Type B pancreatic cell (in vitro differentiated cells): Measurements from ENCODE around the gene KLK10. TPM values are rescaled to one million over a fixed set of nuclear protein-coding genes. Genes with fewer than 3 reads are reported as not detected.

ENCODE experiments used
- DNase-seq: peaks from one replicate; pipeline ENCODE4 v3.0.0; 2021; ENCODE audit warnings: mixed read lengths; ENCODE audit not compliant: unreplicated experiment; ENCODE audit errors: extremely low spot score
- H3K27ac Mint-ChIP-seq: 2 replicates; pipeline ENCODE4 v1.8.0; 2021; ENCODE audit warnings: mild to moderate bottlenecking, mixed read lengths
- H3K27me3 Mint-ChIP-seq: 2 replicates; pipeline ENCODE4 v1.8.0; 2021; ENCODE audit warnings: mixed read lengths
- H3K36me3 Mint-ChIP-seq: 2 replicates; pipeline ENCODE4 v1.8.0; 2021; ENCODE audit warnings: mixed read lengths
- H3K4me1 Mint-ChIP-seq: one replicate; pipeline ENCODE4 v1.8.0; 2021; ENCODE audit warnings: mixed read lengths; ENCODE audit not compliant: unreplicated experiment
- H3K4me3 Mint-ChIP-seq: 2 replicates; pipeline ENCODE4 v1.8.0; 2021; ENCODE audit warnings: mild to moderate bottlenecking, mixed read lengths
- H3K9me3 Mint-ChIP-seq: 2 replicates; pipeline ENCODE4 v1.8.0; 2021; ENCODE audit warnings: mixed read lengths
- total RNA-seq: library from RNA; stranded (reverse); gene quantifications from 2 replicates; pipeline ENCODE4 v1.2.1, GENCODE V29; 2021; ENCODE audit warnings: low replicate concordance
- TF ChIP-seq, protein P1 (sequence below): fragments of 200-600 bp; sonication (generic); conservative IDR thresholded peaks from 2 replicates; pipeline ENCODE4 v1.5.0; 2021; ENCODE audit warnings: antibody characterized with exemption, mild to moderate bottlenecking

KLK10 gene
- total RNA-seq, 1 donor from 2014 or later: 1.8 TPM

GRCh38 chr19:51014242-51014641 lies 5.3 kb downstream of the KLK10 start:
- TF ChIP-seq, protein P1, sequence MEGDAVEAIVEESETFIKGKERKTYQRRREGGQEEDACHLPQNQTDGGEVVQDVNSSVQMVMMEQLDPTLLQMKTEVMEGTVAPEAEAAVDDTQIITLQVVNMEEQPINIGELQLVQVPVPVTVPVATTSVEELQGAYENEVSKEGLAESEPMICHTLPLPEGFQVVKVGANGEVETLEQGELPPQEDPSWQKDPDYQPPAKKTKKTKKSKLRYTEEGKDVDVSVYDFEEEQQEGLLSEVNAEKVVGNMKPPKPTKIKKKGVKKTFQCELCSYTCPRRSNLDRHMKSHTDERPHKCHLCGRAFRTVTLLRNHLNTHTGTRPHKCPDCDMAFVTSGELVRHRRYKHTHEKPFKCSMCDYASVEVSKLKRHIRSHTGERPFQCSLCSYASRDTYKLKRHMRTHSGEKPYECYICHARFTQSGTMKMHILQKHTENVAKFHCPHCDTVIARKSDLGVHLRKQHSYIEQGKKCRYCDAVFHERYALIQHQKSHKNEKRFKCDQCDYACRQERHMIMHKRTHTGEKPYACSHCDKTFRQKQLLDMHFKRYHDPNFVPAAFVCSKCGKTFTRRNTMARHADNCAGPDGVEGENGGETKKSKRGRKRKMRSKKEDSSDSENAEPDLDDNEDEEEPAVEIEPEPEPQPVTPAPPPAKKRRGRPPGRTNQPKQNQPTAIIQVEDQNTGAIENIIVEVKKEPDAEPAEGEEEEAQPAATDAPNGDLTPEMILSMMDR: no peak
- no peaks in the 10 kb centered on the region for H3K36me3 Mint-ChIP-seq
- no peaks in the 10 kb centered on the region for H3K4me1 Mint-ChIP-seq
- H3K4me3 Mint-ChIP-seq: no peak overlapping the region
- no peak for DNase-seq
- no peak overlapping the region for H3K27ac Mint-ChIP-seq
- peaks cover 80% of the 10 kb centered on the region for H3K27me3 Mint-ChIP-seq
- H3K9me3 Mint-ChIP-seq: no peaks in the 10 kb centered on the region

DNA sequence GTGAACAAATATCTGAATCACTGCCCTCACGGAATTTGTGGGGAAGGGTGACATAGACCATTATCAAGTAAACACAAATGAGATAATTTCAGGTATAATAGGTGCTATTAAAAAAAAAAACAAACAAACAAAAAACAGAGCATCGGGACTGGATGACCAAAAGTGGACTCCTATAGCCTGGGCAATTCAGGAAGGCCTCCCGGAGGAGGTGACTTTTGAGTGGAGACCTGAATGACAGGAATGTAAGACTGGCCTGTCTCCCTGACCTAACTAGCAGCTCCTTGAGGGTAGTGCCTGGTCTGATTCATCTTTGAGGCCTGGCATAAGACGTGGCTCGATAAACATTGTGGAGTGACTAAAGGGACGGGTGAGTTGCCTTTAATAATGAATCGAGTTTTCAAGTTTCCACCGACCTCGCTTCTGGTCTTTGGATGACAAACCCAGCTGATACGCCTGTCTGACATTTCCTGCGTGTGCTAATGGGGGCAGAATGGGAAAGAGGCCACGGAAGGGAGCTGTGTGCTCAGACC lies 6.8 kb downstream of the KLK10 start:
- H3K27ac Mint-ChIP-seq: no peak overlapping the region
- H3K36me3 Mint-ChIP-seq: no peaks in the 10 kb centered on the region
- TF ChIP-seq, protein P1: no peak

DNA sequence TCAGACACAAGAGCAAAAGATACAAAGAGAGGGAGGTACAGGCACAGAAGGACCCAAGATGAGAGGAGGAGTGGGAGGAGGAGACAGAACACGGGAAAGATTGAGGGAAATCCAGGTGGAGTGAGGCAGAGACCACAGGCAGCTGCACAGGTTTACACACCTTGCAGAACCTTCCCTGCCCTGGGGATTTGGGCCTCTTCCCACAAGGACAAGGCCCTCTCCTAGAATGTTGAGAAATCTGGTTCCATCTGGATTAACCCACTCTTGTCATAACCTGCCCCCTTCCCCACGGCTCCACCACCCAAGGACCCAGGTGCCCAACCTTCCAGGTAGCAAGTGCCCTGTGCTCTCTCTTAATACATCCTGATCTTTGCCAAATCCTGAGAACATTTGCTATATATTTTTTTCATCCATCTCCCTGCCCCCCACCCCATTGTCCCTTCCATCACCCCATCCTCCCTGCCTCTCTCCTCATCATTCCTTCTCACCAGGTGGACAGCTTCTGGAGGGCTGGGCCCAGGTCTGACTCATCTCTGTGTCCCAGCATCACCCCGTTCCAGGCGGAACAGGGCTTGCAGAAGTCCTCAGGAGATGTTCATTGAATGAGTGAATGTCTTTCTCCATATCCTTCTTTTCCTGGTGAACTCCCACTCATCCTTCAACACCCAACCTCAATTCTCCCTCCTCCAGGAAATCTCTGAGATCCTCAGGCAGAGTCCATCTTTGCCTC lies 9.3 kb downstream of the KLK10 start:
- no peaks in the 10 kb centered on the region for H3K9me3 Mint-ChIP-seq
- TF ChIP-seq, protein P1: no peak
- no peak overlapping the region for H3K4me3 Mint-ChIP-seq
- H3K27me3 Mint-ChIP-seq: peaks cover 62% of the 10 kb centered on the region
- H3K36me3 Mint-ChIP-seq: no peaks in the 10 kb centered on the region
- no peaks in the 10 kb centered on the region for H3K4me1 Mint-ChIP-seq
- DNase-seq: no peak
- peak overlapping the region; percentile 60 for H3K27ac Mint-ChIP-seq

More for the DNA sequence above, 6.8 kb downstream of the KLK10 start:
- no peaks in the 10 kb centered on the region for H3K9me3 Mint-ChIP-seq
- H3K27me3 Mint-ChIP-seq: peaks cover 69% of the 10 kb centered on the region
- no peaks in the 10 kb centered on the region for H3K4me1 Mint-ChIP-seq
- no peak for DNase-seq
- H3K4me3 Mint-ChIP-seq: no peak overlapping the region

- H3K36me3 Mint-ChIP-seq: no peaks in the 10 kb centered on the region
- peaks cover 61% of the 10 kb centered on the region for H3K27me3 Mint-ChIP-seq
- no peak overlapping the region for H3K27ac Mint-ChIP-seq
- DNase-seq: no peak
- H3K4me1 Mint-ChIP-seq: no peaks in the 10 kb centered on the region
- H3K4me3 Mint-ChIP-seq: no peak overlapping the region
- no peaks in the 10 kb centered on the region for H3K9me3 Mint-ChIP-seq
- TF ChIP-seq, protein P1: no peak
Measured at GRCh38 chr19:51009061-51009891, 10.2 kb downstream of the KLK10 start.

DNA sequence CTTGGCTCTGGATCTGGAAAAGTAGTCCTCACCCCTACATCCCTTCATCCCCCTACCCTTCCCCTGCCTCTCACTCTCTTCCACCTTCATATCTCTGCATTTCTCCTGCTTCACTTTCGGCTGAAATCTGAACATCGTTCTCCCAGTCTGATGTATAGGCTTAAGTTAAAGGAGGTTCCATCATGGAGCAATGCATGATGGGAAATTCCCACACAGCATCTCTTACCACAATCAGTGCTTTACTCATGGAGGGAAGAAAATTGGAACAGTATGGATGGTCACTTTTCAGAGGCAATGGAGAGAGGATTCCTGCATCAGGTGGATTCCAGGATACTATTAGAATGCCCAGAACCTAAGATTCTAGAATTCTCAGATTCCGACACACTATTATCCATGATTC lies 12.0 kb downstream of the KLK10 start:
- peaks cover 49% of the 10 kb centered on the region for H3K27me3 Mint-ChIP-seq
- no peak overlapping the region for H3K4me3 Mint-ChIP-seq
- no peaks in the 10 kb centered on the region for H3K9me3 Mint-ChIP-seq

More for the DNA sequence above, 12.0 kb downstream of the KLK10 start:
- Mint-ChIP-seq H3K36me3 (no peaks in the 10 kb centered on the region), H3K4me1 (no peaks in the 10 kb centered on the region), H3K27ac (no peak overlapping the region)
- DNase-seq: no peak
- TF ChIP-seq, protein P1: no peak
